RWPE2 (cell line): ENCODE results near the gene LAMC3.

Source experiments
- ATAC-seq: fragments of 200-7000 bp; cut with Tn5 transposase; 3 replicates; pipeline ENCODE4 v1.9.1; 2021; ENCODE audit warnings: low read depth
- DNase-seq: peaks from one replicate; pipeline ENCODE4 v3.0.0-alpha.2; 2020; ENCODE audit warnings: low spot score
- H3K27ac ChIP-seq: fragments of 450-650 bp; 2 replicates; pipeline ENCODE4 v1.5.1; 2017; ENCODE audit warnings: mild to moderate bottlenecking; ENCODE audit not compliant: poor library complexity, severe bottlenecking
- H3K27me3 ChIP-seq: fragments of 250-450 bp; sonication (Bioruptor Pico); 2 replicates; pipeline ENCODE4 v1.5.1; 2021; ENCODE audit warnings: mild to moderate bottlenecking, moderate library complexity; ENCODE audit not compliant: insufficient read depth, poor library complexity, severe bottlenecking
- H3K36me3 ChIP-seq: fragments of 250-450 bp; sonication (Bioruptor Pico); 2 replicates; pipeline ENCODE4 v1.5.1; 2020; ENCODE audit warnings: low read depth, mild to moderate bottlenecking, moderate library complexity
- H3K4me1 ChIP-seq: fragments of 250-450 bp; sonication (Bioruptor Pico); 2 replicates; pipeline ENCODE4 v1.5.1; 2021; ENCODE audit warnings: mild to moderate bottlenecking, moderate library complexity; ENCODE audit not compliant: insufficient read depth, poor library complexity, severe bottlenecking
- H3K4me3 ChIP-seq: fragments of 250-450 bp; sonication (Bioruptor Pico); 2 replicates; pipeline ENCODE4 v1.5.1; 2021; ENCODE audit warnings: mild to moderate bottlenecking, moderate library complexity; ENCODE audit not compliant: severe bottlenecking
- H3K9me3 ChIP-seq: fragments of 250-450 bp; sonication (Bioruptor Pico); 2 replicates; pipeline ENCODE4 v1.5.1; 2021; ENCODE audit warnings: mild to moderate bottlenecking, moderate library complexity; ENCODE audit not compliant: severe bottlenecking
- CTCF ChIP-seq: fragments of 450-650 bp; IDR thresholded peaks from one replicate; pipeline ENCODE4 v1.5.1; 2017; ENCODE audit warnings: mild to moderate bottlenecking, moderate library complexity; ENCODE audit not compliant: poor library complexity, severe bottlenecking

LAMC3 gene

DNA sequence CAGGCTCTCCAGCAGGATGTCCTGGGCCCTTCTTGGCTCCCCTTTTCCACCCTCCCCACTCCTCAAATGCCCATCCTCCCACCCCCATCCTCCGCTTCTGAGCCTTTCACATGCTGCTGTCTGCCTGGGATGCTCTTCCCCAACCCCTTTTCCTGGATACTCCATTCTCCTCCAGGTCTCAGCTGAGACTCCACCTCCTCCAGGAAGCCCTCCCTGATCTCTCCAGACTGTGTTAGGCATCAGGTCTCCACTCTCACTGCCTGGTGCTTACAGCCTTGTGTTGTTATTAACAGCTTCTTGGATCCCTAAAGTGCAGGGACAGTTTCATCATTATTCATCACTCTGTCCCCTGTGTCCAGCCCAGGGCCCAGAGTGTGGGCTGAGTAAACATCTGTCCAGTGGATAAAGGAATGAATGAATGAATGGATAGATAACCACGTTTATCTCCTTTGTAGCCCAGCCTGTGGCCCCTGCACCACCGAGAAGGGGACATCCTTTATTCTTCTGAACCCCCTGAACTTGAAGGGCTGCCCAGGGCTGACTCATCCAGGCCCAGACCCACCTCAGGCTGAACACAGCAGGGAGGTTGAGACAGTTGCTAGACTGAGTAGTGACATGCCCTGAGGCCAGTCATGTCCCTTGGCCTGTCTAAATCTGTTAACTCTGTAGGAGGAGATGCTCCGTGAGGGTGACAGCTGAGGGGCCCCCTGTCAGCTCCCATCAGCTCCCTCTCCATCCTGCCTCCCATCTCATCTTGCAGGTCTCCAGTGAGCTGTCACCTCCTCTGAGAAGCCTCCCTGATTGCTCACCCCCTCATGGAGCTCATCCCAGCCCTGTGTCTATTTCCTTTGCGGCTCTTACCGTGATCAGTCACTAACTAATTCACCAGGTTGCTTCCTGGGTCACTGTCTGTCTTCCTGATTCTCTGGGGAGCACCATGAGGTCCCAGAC is 14.6 kb upstream of the LAMC3 start:
- Histone ChIP-seq H3K9me3 (peaks cover 17% of the 10 kb centered on the region), H3K27ac (peak overlapping the region; percentile 2), H3K4me1 (peaks cover 14% of the 10 kb centered on the region), H3K36me3 (no peaks in the 10 kb centered on the region), H3K4me3 (peak overlapping the region; percentile 4), H3K27me3 (peaks cover 4% of the 10 kb centered on the region)
- DNase-seq (no peak), ATAC-seq (no peak)
- TF ChIP-seq CTCF: no peak

GRCh38 chr9:130995086-130996011 is 13.6 kb upstream of the LAMC3 start:
- peaks cover 4% of the 10 kb centered on the region for H3K27me3 ChIP-seq
- H3K4me1 ChIP-seq: peaks cover 14% of the 10 kb centered on the region
- no peak for TF ChIP-seq CTCF
- peak overlapping the region; percentile 2 for H3K27ac ChIP-seq
- ATAC-seq (peak; percentile 57), DNase-seq (no peak)
- H3K9me3 ChIP-seq: peaks cover 17% of the 10 kb centered on the region
- H3K4me3 ChIP-seq: peak overlapping the region; percentile 4
- no peaks in the 10 kb centered on the region for H3K36me3 ChIP-seq

DNA sequence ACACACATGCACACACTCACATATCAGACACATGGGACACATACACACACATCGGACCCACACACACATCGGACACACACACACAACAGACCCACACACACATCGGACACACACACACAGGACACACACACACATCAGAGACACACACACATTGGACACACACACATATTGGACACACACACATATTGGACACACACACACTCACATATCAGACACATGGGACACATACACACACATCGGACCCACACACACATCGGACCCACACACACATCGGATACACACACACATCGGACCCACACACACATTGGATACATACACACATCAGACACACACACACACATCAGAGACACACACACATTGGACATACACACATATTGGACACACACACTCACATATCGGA is 12.8 kb upstream of the LAMC3 start:
- no peaks in the 10 kb centered on the region for H3K36me3 ChIP-seq
- TF ChIP-seq CTCF: no peak
- H3K27me3 ChIP-seq: peaks cover 4% of the 10 kb centered on the region
- H3K27ac ChIP-seq: no peak overlapping the region
- no peak overlapping the region for H3K4me3 ChIP-seq
- peaks cover 14% of the 10 kb centered on the region for H3K4me1 ChIP-seq
- no peak for DNase-seq
- ATAC-seq: no peak
- peaks cover 22% of the 10 kb centered on the region for H3K9me3 ChIP-seq

- H3K36me3 ChIP-seq: no peaks in the 10 kb centered on the region
- H3K4me1 ChIP-seq: peaks cover 14% of the 10 kb centered on the region
- ATAC-seq (no peak), DNase-seq (no peak)
- peaks cover 4% of the 10 kb centered on the region for H3K27me3 ChIP-seq
- H3K9me3 ChIP-seq: peaks cover 23% of the 10 kb centered on the region
- no peak for TF ChIP-seq CTCF
- H3K27ac ChIP-seq: no peak overlapping the region
- H3K4me3 ChIP-seq: no peak overlapping the region
Measured at GRCh38 chr9:130996676-130997394, 12.1 kb upstream of the LAMC3 start.
